Peyer's patch (tissue), 4 donors: ENCODE results near the gene CEP63.

Experiments used
- CTCF ChIP-seq, 6 experiments: fragments of 450-650 bp in 4 of 6; fragments of 200-600 bp in 2 of 6; sonication (generic) in 1 of 6; IDR thresholded peaks; one replicate each; pipeline ENCODE4 v1.5.1; 2017 to 2019; ENCODE audit warnings: antibody characterized with exemption in 6 of 6, mild to moderate bottlenecking in 3 of 6, moderate library complexity in 1 of 6
- POLR2A ChIP-seq, 2 donors: fragments of 450-650 bp; IDR thresholded peaks; one replicate each; pipeline ENCODE4 v1.5.1; 2017; ENCODE audit warnings: antibody characterized with exemption in 2 of 2, mild to moderate bottlenecking in 2 of 2, moderate library complexity in 2 of 2

DNA sequence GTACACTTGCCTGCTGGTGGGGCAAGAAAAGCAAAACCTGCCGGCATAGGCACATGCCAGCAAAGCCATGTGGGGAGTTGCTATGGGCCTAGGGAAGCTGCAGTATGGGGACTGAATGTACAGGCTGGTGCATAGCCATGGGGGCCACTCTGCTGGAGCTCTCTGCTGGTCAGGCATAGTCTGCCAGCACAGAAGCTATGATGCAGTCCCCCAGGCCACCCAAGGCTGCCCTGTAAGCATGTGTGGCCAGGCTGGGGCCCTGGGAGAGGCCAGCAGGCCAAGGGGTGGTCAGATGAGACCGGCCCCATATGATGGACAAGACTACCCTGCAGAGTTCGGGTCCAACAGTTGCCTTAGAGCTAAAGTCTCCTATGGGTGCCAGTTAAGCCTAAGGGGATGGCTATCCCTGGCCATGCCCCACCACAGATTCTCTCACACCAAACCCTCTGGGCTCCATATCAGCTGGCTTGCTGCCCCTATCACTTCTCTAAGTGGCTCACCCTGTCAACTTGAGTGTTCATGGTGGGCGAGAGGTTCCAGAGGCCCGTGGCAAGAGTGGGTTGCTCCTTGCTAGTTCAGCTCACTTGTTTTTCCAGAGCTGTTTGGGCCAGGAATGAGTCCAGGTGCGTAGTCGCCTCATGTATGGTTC lies 41.8 kb downstream of the CEP63 start:
- TF ChIP-seq CTCF (IDR thresholded peaks at IDR 0.05) = no peak
- no peak for TF ChIP-seq POLR2A (IDR thresholded peaks at IDR 0.05)
